SK-N-SH treated with all-trans-retinoic acid at 6 μM for 48 hours (cell line): ENCODE measurements around the gene CROCC2.

Experiments
- ATAC-seq: fragments of 200-7000 bp; cut with Tn5 transposase; 3 replicates; pipeline ENCODE4 v1.9.1; 2020; ENCODE audit warnings: mild to moderate bottlenecking, moderate library complexity
- ARNTL ChIP-seq: fragments of 450-650 bp; formaldehyde crosslinking; IDR thresholded peaks from 2 replicates; pipeline ENCODE4 v1.5.0; 2020; ENCODE audit warnings: low read depth, mild to moderate bottlenecking, moderate library complexity, borderline replicate concordance
- CREB5 ChIP-seq: fragments of 250-450 bp; sonication (Bioruptor Pico); IDR thresholded peaks from 2 replicates; pipeline ENCODE4 v1.5.1; 2020; ENCODE audit warnings: low read depth, mild to moderate bottlenecking, moderate library complexity
- CSRNP3 ChIP-seq: fragments of 250-450 bp; sonication (Bioruptor Pico); IDR thresholded peaks from 2 replicates; pipeline ENCODE4 v1.5.1; 2021; ENCODE audit warnings: mild to moderate bottlenecking, moderate library complexity
- ESRRG ChIP-seq: fragments of 250-450 bp; sonication (Bioruptor Pico); IDR thresholded peaks from 2 replicates; pipeline ENCODE4 v1.6.1; 2021; ENCODE audit warnings: mild to moderate bottlenecking
- GLIS3 ChIP-seq: fragments of 250-450 bp; sonication (Bioruptor Pico); IDR thresholded peaks from 2 replicates; pipeline ENCODE4 v1.5.0; 2020; ENCODE audit warnings: mild to moderate bottlenecking, moderate library complexity
- ISL1 ChIP-seq: fragments of 250-450 bp; sonication (Bioruptor Pico); IDR thresholded peaks from 2 replicates; pipeline ENCODE4 v2.1.2; 2022; ENCODE audit warnings: mild to moderate bottlenecking, moderate library complexity
- OSR1 ChIP-seq: fragments of 250-450 bp; sonication (Bioruptor Pico); IDR thresholded peaks from 2 replicates; pipeline ENCODE4 v1.8.0; 2022; ENCODE audit warnings: moderate library complexity, mild to moderate bottlenecking, inconsistent platforms
- POU6F1 ChIP-seq: fragments of 250-450 bp; sonication (Bioruptor Pico); IDR thresholded peaks from 2 replicates; pipeline ENCODE4 v1.8.0; 2021; ENCODE audit warnings: low read depth, mild to moderate bottlenecking, moderate library complexity, borderline replicate concordance
- PPARA ChIP-seq: fragments of 250-450 bp; sonication (Bioruptor Pico); IDR thresholded peaks from 2 replicates; pipeline ENCODE4 v1.5.0; 2020; ENCODE audit warnings: mild to moderate bottlenecking, borderline replicate concordance
- RARB ChIP-seq: fragments of 250-450 bp; sonication (Bioruptor Pico); IDR thresholded peaks from 2 replicates; pipeline ENCODE4 v1.8.0; 2021; ENCODE audit warnings: mild to moderate bottlenecking, moderate library complexity
- SNAI2 ChIP-seq: fragments of 250-450 bp; sonication (Bioruptor Pico); IDR thresholded peaks from 2 replicates; pipeline ENCODE4 v1.5.0; 2020; ENCODE audit warnings: mild to moderate bottlenecking, moderate library complexity
- TCF4 ChIP-seq: fragments of 250-450 bp; sonication (Bioruptor Pico); IDR thresholded peaks from 2 replicates; pipeline ENCODE4 v1.8.0; 2021; ENCODE audit warnings: mild to moderate bottlenecking, moderate library complexity, borderline replicate concordance
- TOX ChIP-seq: fragments of 250-450 bp; sonication (Bioruptor Pico); IDR thresholded peaks from 2 replicates; pipeline ENCODE4 v1.8.0; 2021; ENCODE audit warnings: mild to moderate bottlenecking, moderate library complexity, borderline replicate concordance
- TSHZ2 ChIP-seq: fragments of 250-450 bp; sonication (Bioruptor Pico); IDR thresholded peaks from 2 replicates; pipeline ENCODE4 v1.5.0; 2020; ENCODE audit warnings: mild to moderate bottlenecking, moderate library complexity
- ZC3H10 ChIP-seq: fragments of 250-450 bp; sonication (Bioruptor Pico); IDR thresholded peaks from 2 replicates; pipeline ENCODE4 v1.5.1; 2021; ENCODE audit warnings: mild to moderate bottlenecking, moderate library complexity
- ZFP3 ChIP-seq: fragments of 250-450 bp; sonication (Bioruptor Pico); IDR thresholded peaks from 2 replicates; pipeline ENCODE4 v1.5.0; 2020; ENCODE audit warnings: mild to moderate bottlenecking, moderate library complexity
- ZFP30 ChIP-seq: fragments of 450-650 bp; formaldehyde crosslinking; IDR thresholded peaks from 2 replicates; pipeline ENCODE4 v1.5.0; 2022; ENCODE audit warnings: mild to moderate bottlenecking, moderate library complexity
- ZNF565 ChIP-seq: fragments of 450-650 bp; formaldehyde crosslinking; conservative IDR thresholded peaks from 2 replicates; pipeline ENCODE4 v1.5.0; 2020; ENCODE audit warnings: low read depth, mild to moderate bottlenecking, moderate library complexity
- ZNF70 ChIP-seq: fragments of 450-650 bp; formaldehyde crosslinking; IDR thresholded peaks from 2 replicates; pipeline ENCODE4 v1.5.0; 2020; ENCODE audit warnings: mild to moderate bottlenecking, moderate library complexity
- ZNF8 ChIP-seq: fragments of 450-650 bp; formaldehyde crosslinking; IDR thresholded peaks from 2 replicates; pipeline ENCODE4 v1.5.0; 2020; ENCODE audit warnings: mild to moderate bottlenecking, moderate library complexity

The CROCC2 gene

GRCh38 chr2:240995041-240996021 is 89.2 kb downstream of the CROCC2 start:
- no peak for ATAC-seq
- no peak for TF ChIP-seq ISL1
- TF ChIP-seq ZNF70 = no peak

GRCh38 chr2:240996161-240996833 is 90.2 kb downstream of the CROCC2 start:
- no peak for ATAC-seq
- TF ChIP-seq ARNTL (CRISPR knock-in tag) = no peak
- TF ChIP-seq, all 23 proteins: peak for 0

GRCh38 chr2:240996834-240997140 is 90.7 kb downstream of the CROCC2 start:
- no peak for ATAC-seq
- no peak for TF ChIP-seq GLIS3 (CRISPR knock-in tag)
- TF ChIP-seq ESRRG (CRISPR knock-in tag) = no peak
- TF ChIP-seq POU6F1 = no peak
- no peak for TF ChIP-seq TSHZ2 (CRISPR knock-in tag)
- TF ChIP-seq CSRNP3 (CRISPR knock-in tag) = no peak
- no peak for TF ChIP-seq ZFP3

GRCh38 chr2:240997141-240997855 is 91.2 kb downstream of the CROCC2 start:
- no peak for ATAC-seq
- TF ChIP-seq ZFP3 (no peak), PPARA (CRISPR knock-in tag) (no peak), SNAI2 (CRISPR knock-in tag) (no peak), CREB5 (CRISPR knock-in tag) (no peak), ZFP30 (CRISPR knock-in tag) (no peak), TSHZ2 (CRISPR knock-in tag) (no peak), ZNF565 (CRISPR knock-in tag) (no peak), ZNF70 (no peak), ISL1 (no peak), OSR1 (no peak), RARB (CRISPR knock-in tag) (no peak), TCF4 (CRISPR knock-in tag) (no peak), POU6F1 (no peak), TOX (CRISPR knock-in tag) (no peak), CSRNP3 (CRISPR knock-in tag) (no peak), ZC3H10 (CRISPR knock-in tag) (no peak), GLIS3 (CRISPR knock-in tag) (no peak), ZNF8 (CRISPR knock-in tag) (no peak)
